ENCODE measurements around the gene GRWD1.

DNA sequence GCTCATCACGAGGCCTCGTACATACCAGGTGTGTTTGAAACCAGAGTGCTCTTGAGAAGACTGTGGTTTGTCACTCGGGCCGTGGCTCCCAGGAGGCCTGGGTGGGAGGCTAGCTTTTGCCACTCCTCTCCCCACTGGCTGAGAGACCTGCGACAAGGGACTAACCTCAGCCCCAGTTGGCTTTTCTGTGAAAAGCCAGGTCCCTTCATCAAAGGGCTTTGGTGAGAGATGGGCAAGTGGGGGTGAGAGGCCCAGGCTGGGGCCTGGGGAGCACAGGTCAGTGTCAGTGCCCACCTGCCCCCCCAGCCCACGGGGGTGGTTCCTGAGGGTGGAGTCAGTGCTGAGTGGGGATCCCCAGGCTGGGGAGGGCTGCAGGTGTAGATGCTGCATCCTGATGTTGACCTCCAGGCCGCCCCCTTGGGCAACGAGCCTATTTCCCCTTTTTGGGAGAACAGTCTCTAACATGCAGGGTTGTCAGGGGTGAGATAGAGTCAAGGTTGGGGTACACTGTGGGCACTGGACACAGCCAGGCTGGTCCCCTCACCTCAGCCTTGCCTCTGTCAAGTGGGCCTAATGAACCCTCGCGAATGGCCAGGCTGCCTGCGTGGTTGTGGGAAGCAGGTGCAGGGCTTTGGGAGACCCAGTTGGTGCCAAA lies 10.3 kb downstream of the GRWD1 start:
- TF ChIP-seq, protein P1, sequence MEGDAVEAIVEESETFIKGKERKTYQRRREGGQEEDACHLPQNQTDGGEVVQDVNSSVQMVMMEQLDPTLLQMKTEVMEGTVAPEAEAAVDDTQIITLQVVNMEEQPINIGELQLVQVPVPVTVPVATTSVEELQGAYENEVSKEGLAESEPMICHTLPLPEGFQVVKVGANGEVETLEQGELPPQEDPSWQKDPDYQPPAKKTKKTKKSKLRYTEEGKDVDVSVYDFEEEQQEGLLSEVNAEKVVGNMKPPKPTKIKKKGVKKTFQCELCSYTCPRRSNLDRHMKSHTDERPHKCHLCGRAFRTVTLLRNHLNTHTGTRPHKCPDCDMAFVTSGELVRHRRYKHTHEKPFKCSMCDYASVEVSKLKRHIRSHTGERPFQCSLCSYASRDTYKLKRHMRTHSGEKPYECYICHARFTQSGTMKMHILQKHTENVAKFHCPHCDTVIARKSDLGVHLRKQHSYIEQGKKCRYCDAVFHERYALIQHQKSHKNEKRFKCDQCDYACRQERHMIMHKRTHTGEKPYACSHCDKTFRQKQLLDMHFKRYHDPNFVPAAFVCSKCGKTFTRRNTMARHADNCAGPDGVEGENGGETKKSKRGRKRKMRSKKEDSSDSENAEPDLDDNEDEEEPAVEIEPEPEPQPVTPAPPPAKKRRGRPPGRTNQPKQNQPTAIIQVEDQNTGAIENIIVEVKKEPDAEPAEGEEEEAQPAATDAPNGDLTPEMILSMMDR (IDR thresholded peaks at IDR 0.05 in 2 of 3, conservative IDR thresholded peaks at IDR 0.05 in 1 of 3; ENCODE audit: borderline replicate concordance in 1 of 3, insufficient read depth in 1 of 3, low read depth in 2 of 3, low read length in 2 of 3) = no peak
- TF ChIP-seq YY1 (IDR thresholded peaks at IDR 0.05; ENCODE audit: extremely low read depth, insufficient replicate concordance, low read depth, low read length) (no peak), SRF (IDR thresholded peaks at IDR 0.05; ENCODE audit: low read depth) (no peak)
- TF ChIP-seq, protein P2, sequence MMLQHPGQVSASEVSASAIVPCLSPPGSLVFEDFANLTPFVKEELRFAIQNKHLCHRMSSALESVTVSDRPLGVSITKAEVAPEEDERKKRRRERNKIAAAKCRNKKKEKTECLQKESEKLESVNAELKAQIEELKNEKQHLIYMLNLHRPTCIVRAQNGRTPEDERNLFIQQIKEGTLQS (IDR thresholded peaks at IDR 0.05) = no peak
- TF ChIP-seq, protein P3, sequence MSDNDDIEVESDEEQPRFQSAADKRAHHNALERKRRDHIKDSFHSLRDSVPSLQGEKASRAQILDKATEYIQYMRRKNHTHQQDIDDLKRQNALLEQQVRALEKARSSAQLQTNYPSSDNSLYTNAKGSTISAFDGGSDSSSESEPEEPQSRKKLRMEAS (IDR thresholded peaks at IDR 0.05) = no peak
